ENCODE results near the gene DCAKD. TPM values are rescaled to one million over a fixed set of nuclear protein-coding genes. Genes with fewer than 3 reads are reported as not detected.

Gene DCAKD
- total and polyA plus RNA-seq, 4 donors, result 14.5 to 33.1 (median 21.4) TPM

DNA sequence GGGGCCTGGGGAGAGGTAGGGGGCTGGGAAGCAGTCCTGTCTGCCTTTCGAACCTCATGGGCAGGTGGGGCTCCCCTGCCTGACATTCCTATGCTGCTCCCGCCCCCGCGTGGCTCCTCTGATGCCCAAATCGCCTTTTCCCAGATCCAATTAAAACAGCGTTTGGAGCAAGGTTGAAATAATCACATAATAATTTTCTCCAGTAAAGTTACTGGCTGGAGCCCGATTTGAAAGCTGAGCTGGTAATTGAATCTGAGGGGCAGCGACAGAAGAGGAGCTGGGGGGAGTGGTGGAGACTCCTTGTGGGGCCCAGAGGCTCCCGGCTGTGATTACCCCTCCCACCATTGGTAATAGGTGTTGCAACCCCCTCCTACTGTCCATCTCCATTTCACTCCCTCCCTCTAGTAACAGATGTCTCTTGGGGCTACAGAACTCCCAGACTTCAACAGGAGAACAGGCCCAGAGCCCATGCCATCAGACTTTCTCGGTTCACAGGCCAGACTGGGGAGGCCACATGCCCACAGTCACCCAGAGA, 44.4 kb downstream of the DCAKD start:
- no peak overlapping the region for H3K4me3 ChIP-seq (ENCODE audit: low read length in 2 of 2)
- 30% methylated on average over 10 of the region's 10 CpGs for WGBS, 2 donors
- no peak for ATAC-seq (ENCODE audit: low FRiP score)
- intact Hi-C loops (cut with DNase I), result no loop called here
- no peaks in the 10 kb centered on the region for H3K36me3 ChIP-seq (ENCODE audit: control insufficient read depth in 1 of 2, insufficient read depth in 2 of 2, low read length in 1 of 2)
- H3K27ac ChIP-seq (ENCODE audit: low read depth in 1 of 2, low read length in 2 of 2), result no peak overlapping the region
- H3K4me1 ChIP-seq (ENCODE audit: control insufficient read depth in 1 of 2, insufficient read depth in 2 of 2, low read length in 2 of 2), result no peaks in the 10 kb centered on the region
- no peak for DNase-seq
- no peaks in the 10 kb centered on the region for H3K9me3 ChIP-seq (ENCODE audit: control insufficient read depth, low read length)
- no peaks in the 10 kb centered on the region for H3K27me3 ChIP-seq (ENCODE audit: control insufficient read depth in 1 of 2, insufficient read depth in 2 of 2, low read length in 1 of 2)

DNA sequence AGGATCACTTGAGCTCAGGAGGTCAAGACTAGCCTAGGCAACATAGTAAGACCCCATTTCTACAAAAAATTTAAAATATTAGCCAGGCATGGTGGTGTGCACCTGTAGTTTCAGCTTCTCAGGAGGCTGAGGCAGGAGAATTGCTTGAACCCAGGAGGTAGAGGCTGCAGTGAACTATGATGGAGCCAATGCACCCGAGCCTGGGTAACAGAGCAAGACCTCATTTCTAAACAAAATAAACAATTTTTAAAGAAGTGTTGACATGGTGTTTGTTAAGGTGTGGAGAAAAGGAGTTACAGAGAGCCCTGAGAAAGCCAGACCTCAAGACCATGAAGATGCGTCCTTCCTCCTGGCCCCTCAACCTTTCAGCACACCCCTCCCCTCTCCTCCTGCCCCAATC, 45.7 kb downstream of the DCAKD start:
- Histone ChIP-seq H3K36me3 (ENCODE audit: control insufficient read depth in 1 of 2, insufficient read depth in 2 of 2, low read length in 1 of 2) (no peaks in the 10 kb centered on the region), H3K27me3 (ENCODE audit: control insufficient read depth in 1 of 2, insufficient read depth in 2 of 2, low read length in 1 of 2) (no peaks in the 10 kb centered on the region), H3K4me1 (ENCODE audit: control insufficient read depth in 1 of 2, insufficient read depth in 2 of 2, low read length in 2 of 2) (no peaks in the 10 kb centered on the region), H3K27ac (ENCODE audit: low read depth in 1 of 2, low read length in 2 of 2) (no peak overlapping the region), H3K9me3 (ENCODE audit: control insufficient read depth, low read length) (no peaks in the 10 kb centered on the region), H3K4me3 (ENCODE audit: low read length in 2 of 2) (no peak overlapping the region)
- DNase-seq (no peak), ATAC-seq (ENCODE audit: low FRiP score) (no peak)
- intact Hi-C loops (cut with DNase I), result no loop called here
- 88 to 90% methylated on average over 2 of the region's 2 CpGs for WGBS, 2 donors

DNA sequence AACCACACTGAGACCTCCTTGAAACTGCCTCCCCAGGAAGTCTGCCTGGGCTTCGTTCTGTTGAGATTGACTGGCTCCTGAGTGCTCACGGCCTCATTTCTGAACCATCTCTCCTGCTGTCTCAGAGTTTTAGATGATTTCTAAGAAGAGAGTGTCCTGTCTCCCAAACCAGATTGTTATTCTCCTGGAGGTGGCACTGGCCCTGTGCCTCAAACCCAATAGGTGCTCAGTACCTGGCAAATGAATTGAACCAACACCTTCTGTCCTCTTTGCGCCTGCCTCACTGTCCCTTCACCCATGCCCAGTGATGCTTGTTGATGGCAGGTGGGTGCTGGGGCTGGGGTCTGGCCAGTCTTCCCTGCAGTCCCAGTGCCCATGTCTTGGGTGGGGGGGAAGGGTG, 47.0 kb downstream of the DCAKD start:
- Histone ChIP-seq H3K4me3 (ENCODE audit: low read length in 2 of 2) (no peak overlapping the region), H3K27me3 (ENCODE audit: control insufficient read depth in 1 of 2, insufficient read depth in 2 of 2, low read length in 1 of 2) (no peaks in the 10 kb centered on the region), H3K4me1 (ENCODE audit: control insufficient read depth in 1 of 2, insufficient read depth in 2 of 2, low read length in 2 of 2) (no peaks in the 10 kb centered on the region), H3K9me3 (ENCODE audit: control insufficient read depth, low read length) (no peaks in the 10 kb centered on the region), H3K27ac (ENCODE audit: low read depth in 1 of 2, low read length in 2 of 2) (no peak overlapping the region), H3K36me3 (ENCODE audit: control insufficient read depth in 1 of 2, insufficient read depth in 2 of 2, low read length in 1 of 2) (no peaks in the 10 kb centered on the region)
- DNase-seq (no peak), ATAC-seq (ENCODE audit: low FRiP score) (no peak)
- intact Hi-C loops (cut with DNase I), result no loop called here
- WGBS, 2 donors, result 95 to 97% methylated on average over 3 of the region's 3 CpGs

DNA sequence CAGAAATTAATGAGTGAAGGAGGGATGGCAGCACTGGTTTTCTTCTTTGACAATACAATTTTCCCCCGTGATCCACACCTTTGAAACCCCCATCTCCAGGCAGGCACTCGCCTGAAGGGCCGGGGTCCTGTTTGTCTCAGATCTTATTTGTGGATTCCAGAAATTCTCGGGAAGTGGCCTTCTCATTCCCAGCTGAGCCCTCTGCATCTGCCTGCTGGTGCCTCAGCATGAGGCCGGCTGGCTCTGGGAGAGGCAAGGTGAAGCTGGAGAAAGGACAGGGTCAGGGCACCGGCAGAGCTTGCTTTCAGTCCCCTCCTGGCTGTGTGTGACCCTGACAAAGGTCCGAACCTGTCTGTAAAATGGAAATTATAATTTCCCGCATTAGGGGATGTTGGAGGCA, 47.6 kb downstream of the DCAKD start:
- Histone ChIP-seq H3K27ac (ENCODE audit: low read depth in 1 of 2, low read length in 2 of 2) (no peak overlapping the region), H3K36me3 (ENCODE audit: control insufficient read depth in 1 of 2, insufficient read depth in 2 of 2, low read length in 1 of 2) (no peaks in the 10 kb centered on the region), H3K4me1 (ENCODE audit: control insufficient read depth in 1 of 2, insufficient read depth in 2 of 2, low read length in 2 of 2) (no peaks in the 10 kb centered on the region), H3K4me3 (ENCODE audit: low read length in 2 of 2) (no peak overlapping the region), H3K9me3 (ENCODE audit: control insufficient read depth, low read length) (no peaks in the 10 kb centered on the region), H3K27me3 (ENCODE audit: control insufficient read depth in 1 of 2, insufficient read depth in 2 of 2, low read length in 1 of 2) (no peaks in the 10 kb centered on the region)
- WGBS, 2 donors, result 79 to 81% methylated on average over 8 of the region's 8 CpGs
- intact Hi-C loops (cut with DNase I), result no loop called here
- DNase-seq (no peak), ATAC-seq (ENCODE audit: low FRiP score) (no peak)

DNA sequence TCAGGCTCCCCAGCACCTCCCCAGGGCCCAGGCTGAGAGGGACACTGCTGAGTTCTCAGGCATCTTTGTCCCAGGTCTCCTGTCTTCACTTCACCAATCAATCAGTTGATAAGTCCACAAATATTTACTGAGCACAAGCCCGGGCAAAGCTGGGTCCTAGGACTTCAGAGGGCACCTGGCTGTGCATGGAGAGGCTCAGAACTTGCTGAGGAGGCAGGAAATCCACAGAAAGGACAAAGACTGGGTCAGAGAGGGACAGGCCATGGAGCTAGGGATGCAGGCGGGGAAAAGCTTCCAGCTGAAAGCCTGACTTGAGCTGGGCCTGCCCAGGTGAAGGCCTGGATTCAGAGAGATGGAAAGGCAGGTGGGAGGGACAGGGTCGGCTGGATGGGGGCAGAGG, 50.1 kb downstream of the DCAKD start:
- H3K27ac ChIP-seq (ENCODE audit: low read depth in 1 of 2, low read length in 2 of 2), result no peak overlapping the region
- no peaks in the 10 kb centered on the region for H3K4me1 ChIP-seq (ENCODE audit: control insufficient read depth in 1 of 2, insufficient read depth in 2 of 2, low read length in 2 of 2)
- DNase-seq (no peak), ATAC-seq (ENCODE audit: low FRiP score) (no peak)
- 77 to 83% methylated on average over 3 of the region's 3 CpGs for WGBS, 2 donors
- no peaks in the 10 kb centered on the region for H3K9me3 ChIP-seq (ENCODE audit: control insufficient read depth, low read length)
- H3K4me3 ChIP-seq (ENCODE audit: low read length in 2 of 2), result no peak overlapping the region
- intact Hi-C loops (cut with DNase I), result no loop called here
- H3K27me3 ChIP-seq (ENCODE audit: control insufficient read depth in 1 of 2, insufficient read depth in 2 of 2, low read length in 1 of 2), result no peaks in the 10 kb centered on the region
- H3K36me3 ChIP-seq (ENCODE audit: control insufficient read depth in 1 of 2, insufficient read depth in 2 of 2, low read length in 1 of 2), result no peaks in the 10 kb centered on the region

DNA sequence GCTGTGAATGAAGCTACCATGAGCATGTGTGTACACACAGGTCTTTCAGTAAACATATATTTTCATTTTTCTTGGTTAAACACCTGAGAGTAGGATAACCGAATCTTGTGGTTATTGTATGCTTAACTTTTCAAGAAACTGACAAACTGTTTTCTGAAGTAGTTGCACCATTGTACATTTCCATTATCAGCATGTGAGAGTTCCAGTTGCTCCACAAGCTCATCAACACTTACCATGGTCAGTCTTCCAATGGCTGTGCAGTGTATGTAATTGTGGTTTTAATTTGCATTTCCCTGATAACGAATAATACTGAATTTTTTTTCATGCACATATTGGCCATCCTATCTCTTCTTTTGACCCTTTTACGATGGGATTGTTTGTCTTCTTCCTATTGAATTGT, 52.0 kb downstream of the DCAKD start:
- DNase-seq (no peak), ATAC-seq (ENCODE audit: low FRiP score) (no peak)
- H3K4me3 ChIP-seq (ENCODE audit: low read length in 2 of 2), result no peak overlapping the region
- H3K27ac ChIP-seq (ENCODE audit: low read depth in 1 of 2, low read length in 2 of 2), result no peak overlapping the region
- no peaks in the 10 kb centered on the region for H3K27me3 ChIP-seq (ENCODE audit: control insufficient read depth in 1 of 2, insufficient read depth in 2 of 2, low read length in 1 of 2)
- 94 to 98% methylated on average over 3 of the region's 3 CpGs for WGBS, 2 donors
- no peaks in the 10 kb centered on the region for H3K4me1 ChIP-seq (ENCODE audit: control insufficient read depth in 1 of 2, insufficient read depth in 2 of 2, low read length in 2 of 2)
- H3K36me3 ChIP-seq (ENCODE audit: control insufficient read depth in 1 of 2, insufficient read depth in 2 of 2, low read length in 1 of 2), result no peaks in the 10 kb centered on the region
- no peaks in the 10 kb centered on the region for H3K9me3 ChIP-seq (ENCODE audit: control insufficient read depth, low read length)
- intact Hi-C loops (cut with DNase I), result no loop called here

DNA sequence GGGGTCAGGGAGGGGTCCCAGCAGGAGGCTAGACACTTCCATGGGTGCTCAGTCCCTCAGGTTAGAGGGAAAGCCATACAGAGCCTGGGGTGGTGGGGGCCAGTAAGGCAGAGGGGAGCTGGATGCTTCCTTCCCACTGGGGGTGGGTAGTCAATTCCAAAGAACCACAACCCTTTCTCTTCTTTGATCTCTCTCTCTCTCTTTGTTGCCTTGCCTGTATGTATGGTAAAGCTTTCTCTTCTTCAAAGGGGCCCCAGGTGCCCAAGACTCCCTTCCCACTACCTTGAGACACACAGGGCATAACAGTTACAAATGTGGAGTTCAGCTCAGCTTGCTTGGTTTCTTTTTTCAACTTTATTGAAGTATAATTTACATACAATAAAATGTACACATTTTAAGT, 52.8 kb downstream of the DCAKD start:
- Histone ChIP-seq H3K36me3 (ENCODE audit: control insufficient read depth in 1 of 2, insufficient read depth in 2 of 2, low read length in 1 of 2) (no peaks in the 10 kb centered on the region), H3K27me3 (ENCODE audit: control insufficient read depth in 1 of 2, insufficient read depth in 2 of 2, low read length in 1 of 2) (no peaks in the 10 kb centered on the region), H3K9me3 (ENCODE audit: control insufficient read depth, low read length) (no peaks in the 10 kb centered on the region), H3K27ac (ENCODE audit: low read depth in 1 of 2, low read length in 2 of 2) (no peak overlapping the region), H3K4me1 (ENCODE audit: control insufficient read depth in 1 of 2, insufficient read depth in 2 of 2, low read length in 2 of 2) (no peaks in the 10 kb centered on the region), H3K4me3 (ENCODE audit: low read length in 2 of 2) (no peak overlapping the region)
- intact Hi-C loops (cut with DNase I), result no loop called here
- ATAC-seq (ENCODE audit: low FRiP score) (no peak), DNase-seq (no peak)

DNA sequence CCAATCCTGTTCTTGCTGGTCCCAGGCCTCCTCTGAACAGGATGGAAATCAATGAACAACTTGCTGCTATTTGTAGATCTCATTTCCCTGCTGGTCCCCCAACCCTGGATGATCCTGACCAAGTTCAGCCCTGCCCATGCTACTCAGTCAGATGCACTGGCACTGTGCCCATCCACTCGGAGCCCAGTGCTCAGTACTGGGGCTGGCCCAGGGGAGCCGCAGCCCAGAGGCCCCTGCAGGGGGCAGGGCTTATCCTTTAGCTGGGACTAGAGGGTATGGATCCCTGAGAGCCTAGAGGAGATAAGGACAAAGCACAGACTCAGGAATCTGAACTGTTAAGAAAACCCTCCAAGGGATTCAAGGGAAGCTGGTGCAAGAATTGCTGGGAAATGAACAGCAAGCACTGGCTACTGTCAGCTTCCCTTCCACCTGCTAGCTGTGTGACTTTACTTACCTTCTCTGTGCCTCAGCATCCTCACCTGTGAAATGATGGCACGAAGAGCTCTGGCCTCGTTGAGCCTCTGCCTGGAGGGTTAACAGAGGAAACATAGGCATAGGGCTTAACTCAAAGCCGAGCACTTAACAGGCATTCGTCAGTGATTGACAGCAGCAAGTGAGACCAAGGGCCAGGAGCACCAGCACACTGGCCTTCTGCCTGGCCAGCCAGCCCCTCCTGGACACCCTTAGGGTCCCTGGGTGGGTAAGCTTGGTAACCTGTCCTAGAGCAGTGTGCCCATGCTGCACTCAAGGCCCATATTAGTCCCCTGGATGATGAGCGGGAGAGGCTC, 53.5 kb downstream of the DCAKD start:
- H3K27ac ChIP-seq (ENCODE audit: low read depth in 1 of 2, low read length in 2 of 2), result no peak overlapping the region
- no peaks in the 10 kb centered on the region for H3K9me3 ChIP-seq (ENCODE audit: control insufficient read depth, low read length)
- H3K4me3 ChIP-seq (ENCODE audit: low read length in 2 of 2), result no peak overlapping the region
- no peaks in the 10 kb centered on the region for H3K4me1 ChIP-seq (ENCODE audit: control insufficient read depth in 1 of 2, insufficient read depth in 2 of 2, low read length in 2 of 2)
- H3K27me3 ChIP-seq (ENCODE audit: control insufficient read depth in 1 of 2, insufficient read depth in 2 of 2, low read length in 1 of 2), result no peaks in the 10 kb centered on the region
- no peak for ATAC-seq (ENCODE audit: low FRiP score)
- DNase-seq, result no peak
- H3K36me3 ChIP-seq (ENCODE audit: control insufficient read depth in 1 of 2, insufficient read depth in 2 of 2, low read length in 1 of 2), result no peaks in the 10 kb centered on the region
- intact Hi-C loops (cut with DNase I), result no loop called here
- WGBS, 2 donors, result 58 to 60% methylated on average over 7 of the region's 7 CpGs

DNA sequence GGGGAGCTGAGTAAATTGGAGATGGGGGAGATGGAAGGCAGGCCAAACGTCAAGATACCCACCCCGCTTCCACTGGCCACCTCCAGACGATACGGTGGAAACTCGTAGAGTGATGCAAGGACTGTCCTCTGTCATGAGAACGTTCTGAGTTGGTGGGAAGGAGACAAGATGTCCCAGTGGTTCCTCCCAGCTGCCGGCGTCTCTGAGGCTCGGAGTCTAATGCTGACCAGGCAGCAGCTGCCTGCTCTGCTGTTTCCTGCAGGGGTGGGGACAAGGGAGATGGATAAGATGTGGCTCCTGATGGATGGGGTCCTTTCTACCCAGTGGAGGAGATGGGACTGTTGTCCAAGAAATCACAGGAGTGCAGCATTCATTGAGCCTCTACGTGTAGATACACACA, 55.1 kb downstream of the DCAKD start:
- Histone ChIP-seq H3K27me3 (ENCODE audit: control insufficient read depth in 1 of 2, insufficient read depth in 2 of 2, low read length in 1 of 2) (no peaks in the 10 kb centered on the region), H3K4me1 (ENCODE audit: control insufficient read depth in 1 of 2, insufficient read depth in 2 of 2, low read length in 2 of 2) (no peaks in the 10 kb centered on the region), H3K4me3 (ENCODE audit: low read length in 2 of 2) (no peak overlapping the region), H3K9me3 (ENCODE audit: control insufficient read depth, low read length) (no peaks in the 10 kb centered on the region), H3K27ac (ENCODE audit: low read depth in 1 of 2, low read length in 2 of 2) (no peak overlapping the region), H3K36me3 (ENCODE audit: control insufficient read depth in 1 of 2, insufficient read depth in 2 of 2, low read length in 1 of 2) (no peaks in the 10 kb centered on the region)
- 79% methylated on average over 10 of the region's 10 CpGs for WGBS, 2 donors
- ATAC-seq (ENCODE audit: low FRiP score), result no peak
- DNase-seq, result no peak
- intact Hi-C loops (cut with DNase I), result no loop called here
